Activated CD8-positive, alpha-beta memory T cell treated with anti-CD3 and anti-CD28 coated beads, Interleukin-2, amount 50 U/mL, for 1 hour (primary cell): ENCODE data around the gene C19orf53.
A peak's percentile ranks its signal among the peaks of the same experiment; 100 is the strongest.
"Not testable (repeated sequence)": the region's sequence is repeated elsewhere in the genome, so short reads cannot be mapped to it uniquely, and the experiment has no call there.

Experiments used
- DNase-seq: peaks from one replicate; pipeline ENCODE4 v3.0.0-alpha.2; 2020; ENCODE audit errors: extremely low read depth

The C19orf53 gene

DNA sequence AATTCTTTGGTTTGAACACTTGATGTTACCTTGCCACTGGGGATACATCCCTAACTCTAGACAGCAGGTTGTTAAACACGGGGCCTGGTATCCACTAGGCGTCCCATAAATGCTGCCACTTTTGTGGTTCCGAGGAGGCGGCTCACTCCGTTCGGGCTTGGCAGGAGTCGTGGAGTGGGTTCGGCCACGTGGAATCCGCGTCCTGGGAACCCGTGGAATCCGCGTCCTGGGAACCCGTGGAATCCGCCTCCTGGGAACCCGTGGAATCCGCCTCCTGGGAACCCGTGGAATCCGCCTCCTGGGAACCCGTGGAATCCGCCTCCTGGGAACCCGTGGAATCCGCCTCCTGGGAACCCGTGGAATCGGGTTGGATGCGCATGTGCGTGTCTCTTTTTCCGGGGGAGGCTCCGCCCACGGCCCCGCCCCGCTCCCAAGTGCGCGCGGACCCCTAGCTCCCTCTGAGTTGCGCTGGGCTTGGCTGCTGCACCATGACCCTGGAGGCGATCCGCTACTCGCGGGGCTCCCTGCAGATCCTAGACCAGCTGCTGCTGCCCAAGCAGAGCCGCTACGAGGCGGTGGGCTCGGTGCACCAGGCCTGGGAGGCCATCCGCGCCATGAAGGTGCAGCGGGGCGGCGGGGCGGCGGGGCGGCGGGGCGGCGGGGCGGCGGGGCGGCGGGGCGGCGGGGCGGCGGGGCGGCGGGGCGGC, 10.0 kb upstream of the C19orf53 start, which contains the start of gene MRI1:
Gene MRI1 (plus strand): TSS at position 422 of the 707 bp plus-strand sequence. CDS start 67 bp downstream, at position 489.
- DNase-seq: no peak

DNA sequence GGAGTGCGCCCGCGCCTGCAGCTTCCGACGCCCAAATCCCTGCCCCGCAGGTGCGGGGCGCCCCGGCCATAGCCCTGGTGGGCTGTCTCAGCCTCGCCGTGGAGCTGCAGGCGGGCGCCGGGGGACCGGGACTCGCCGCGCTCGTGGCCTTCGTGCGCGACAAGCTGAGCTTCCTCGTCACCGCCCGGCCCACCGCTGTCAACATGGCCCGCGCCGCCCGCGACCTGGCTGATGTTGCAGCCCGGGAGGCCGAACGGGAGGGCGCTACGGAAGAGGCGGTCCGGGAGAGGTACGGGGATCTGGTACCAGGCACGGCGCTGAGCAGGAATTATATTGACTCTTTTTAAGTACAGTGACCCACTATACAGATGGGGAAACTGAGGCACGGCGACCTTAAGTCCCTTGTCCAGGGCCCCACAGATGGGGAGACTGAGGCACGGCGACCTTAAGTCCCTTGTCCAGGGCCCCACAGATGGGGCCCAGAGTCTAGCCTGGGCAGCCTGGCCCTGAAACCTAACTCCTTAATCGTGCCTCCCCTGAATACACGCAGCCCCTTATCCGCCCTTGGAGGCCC, 9.3 kb upstream of the C19orf53 start:
- DNase-seq: no peak

DNA sequence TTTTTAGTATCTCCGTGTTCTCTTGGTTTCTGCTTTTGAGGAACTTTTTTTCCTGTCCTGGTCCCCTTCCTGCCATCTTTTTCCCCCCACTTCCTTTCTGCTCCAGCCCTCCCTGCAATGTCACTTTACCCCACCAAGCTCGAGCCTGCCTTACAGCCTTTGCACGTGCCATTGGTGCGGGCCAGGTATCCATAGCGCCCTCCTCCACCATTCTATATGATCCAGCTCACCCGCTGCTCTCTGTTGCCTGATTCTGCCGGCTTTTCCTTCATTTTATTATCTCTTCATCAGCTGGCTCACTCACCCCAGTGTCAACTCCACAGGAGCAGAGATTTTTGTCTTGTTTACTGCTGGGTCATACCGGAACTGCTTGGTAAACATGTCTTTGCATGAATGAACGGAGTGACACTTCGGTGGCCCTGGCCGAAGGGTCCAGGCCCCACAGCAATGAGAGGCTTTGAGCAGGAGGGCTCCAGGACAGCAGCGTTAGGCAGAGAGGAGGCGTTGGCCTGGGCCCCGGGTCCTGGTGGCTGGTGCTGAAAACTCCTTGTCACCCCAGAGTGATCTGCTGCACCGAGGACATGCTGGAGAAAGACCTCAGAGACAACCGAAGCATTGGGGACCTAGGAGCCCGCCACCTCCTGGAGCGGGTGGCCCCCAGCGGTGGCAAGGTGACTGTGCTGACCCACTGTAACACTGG, 8.7 kb upstream of the C19orf53 start:
- DNase-seq: no peak

DNA sequence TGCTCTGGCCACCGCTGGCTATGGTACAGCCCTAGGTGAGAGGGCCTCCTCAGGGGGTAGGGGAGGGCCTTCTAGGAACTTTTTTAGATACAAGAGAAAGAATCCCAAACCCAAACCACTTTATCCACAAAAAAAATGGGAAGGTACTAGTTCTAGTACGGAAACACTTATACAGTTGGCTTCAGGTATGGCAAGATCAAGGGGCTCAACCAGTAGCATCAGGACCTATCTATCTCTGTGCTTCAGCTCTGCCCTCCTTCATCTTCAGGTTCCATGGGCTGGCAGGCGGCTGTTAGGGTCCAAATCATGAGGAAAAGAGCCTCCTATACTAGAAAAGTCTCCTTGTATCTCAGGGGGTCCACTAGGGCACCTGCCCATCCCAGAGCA, 8.2 kb upstream of the C19orf53 start:
- DNase-seq: no peak

DNA sequence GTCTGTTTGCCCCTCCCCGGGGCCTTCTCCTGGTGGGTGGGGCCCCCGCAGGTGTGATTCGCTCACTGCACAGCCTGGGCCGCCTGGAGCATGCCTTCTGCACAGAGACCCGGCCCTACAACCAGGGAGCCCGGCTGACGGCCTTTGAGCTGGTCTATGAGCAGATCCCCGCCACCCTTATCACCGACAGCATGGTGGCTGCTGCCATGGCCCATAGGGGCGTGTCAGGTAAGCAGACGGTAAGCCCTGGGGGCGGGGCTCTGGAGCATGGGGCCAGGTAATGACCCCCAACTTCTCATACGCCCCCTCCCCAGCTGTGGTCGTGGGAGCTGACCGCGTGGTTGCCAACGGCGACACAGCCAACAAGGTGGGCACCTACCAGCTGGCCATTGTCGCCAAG, 5.7 kb upstream of the C19orf53 start:
- DNase-seq: no peak

DNA sequence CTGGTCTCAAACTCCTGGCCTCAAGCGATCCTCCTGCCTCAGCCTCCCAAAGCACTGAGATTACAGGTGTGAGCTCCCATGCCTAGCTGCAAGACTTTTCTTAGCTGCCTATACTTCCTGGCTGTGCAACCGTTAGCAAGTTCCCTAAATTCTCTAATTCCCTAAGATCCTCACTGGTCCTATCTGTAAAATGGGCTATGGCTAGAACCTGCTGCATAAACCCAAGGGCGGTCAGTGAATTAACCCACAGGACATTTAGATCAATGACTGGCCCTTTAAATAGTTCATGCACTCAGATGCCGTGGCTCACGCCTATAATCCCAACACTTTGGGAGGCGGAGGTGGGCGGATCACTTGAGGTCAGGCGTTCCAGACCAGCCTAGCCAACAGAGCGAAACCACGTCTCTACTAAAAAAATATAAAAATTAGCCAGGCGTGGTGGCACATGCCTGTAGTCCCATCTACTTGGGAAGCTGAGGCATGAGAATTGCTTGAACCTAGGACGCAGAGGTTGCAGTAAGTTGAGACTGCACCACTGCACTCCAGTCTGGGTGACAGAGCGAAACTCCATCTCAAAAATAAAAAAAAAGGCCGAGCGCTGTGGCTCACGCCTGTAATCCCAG, 4.1 kb upstream of the C19orf53 start:
- DNase-seq: no peak

DNA sequence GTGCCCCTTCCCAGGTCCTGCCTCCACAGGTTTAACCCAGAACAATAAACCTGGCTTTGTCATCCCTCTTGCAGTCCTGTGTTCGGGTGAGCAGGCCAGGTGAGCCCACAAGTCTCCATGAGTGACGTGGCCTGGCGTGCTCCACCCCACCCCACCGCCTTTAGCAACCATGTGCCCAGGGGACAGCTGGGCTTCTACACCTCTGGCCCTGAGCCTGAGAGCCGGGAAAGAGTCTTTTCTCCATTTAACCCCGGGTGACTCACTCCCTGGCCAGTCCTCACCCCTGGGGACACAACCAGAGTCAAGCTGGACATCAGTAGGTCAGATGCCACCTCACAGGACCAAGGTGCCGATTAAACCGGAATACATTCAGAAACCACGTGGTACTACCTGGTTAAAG, 4.1 kb downstream of the C19orf53 start:
- DNase-seq: no peak

DNA sequence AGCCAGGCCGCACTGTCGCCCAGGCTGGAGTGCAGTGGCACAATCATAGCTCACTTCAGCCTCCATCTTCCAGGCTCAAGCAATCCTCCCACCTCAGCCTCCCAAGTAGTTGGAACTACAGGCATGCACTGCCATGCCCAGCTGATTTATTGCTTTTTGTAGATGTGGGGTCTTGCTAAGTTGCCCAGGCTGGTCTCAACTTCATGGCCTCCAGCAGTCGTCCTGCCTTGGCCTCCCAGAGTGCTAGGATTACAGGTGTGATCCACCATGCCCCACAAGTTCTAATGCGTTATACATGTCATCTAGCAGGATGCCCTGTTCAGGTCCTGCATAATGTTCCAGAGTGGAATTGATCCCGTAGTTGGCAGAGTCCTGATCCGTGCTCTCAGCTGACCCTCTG, 4.6 kb downstream of the C19orf53 start:
- no peak for DNase-seq

DNA sequence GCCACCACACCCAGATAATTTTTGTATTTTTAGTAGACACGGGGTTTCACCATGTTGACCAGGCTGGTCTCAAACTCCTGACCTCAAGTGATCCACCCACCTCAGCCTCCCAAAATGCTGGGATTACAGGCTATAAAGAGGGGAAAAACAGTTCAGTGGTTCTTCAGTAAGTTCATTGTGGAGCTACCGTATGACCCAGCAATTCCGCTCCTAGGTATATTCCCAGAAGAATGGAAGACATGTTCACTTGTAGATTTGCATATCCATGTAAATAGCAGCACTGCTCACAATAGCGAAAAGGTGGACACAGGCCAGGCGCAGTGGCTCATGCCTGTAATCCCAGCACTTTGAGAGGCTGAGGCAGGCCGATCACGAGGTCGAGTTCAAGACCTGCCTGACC, 5.5 kb downstream of the C19orf53 start:
- not testable (repeated sequence) for DNase-seq

DNA sequence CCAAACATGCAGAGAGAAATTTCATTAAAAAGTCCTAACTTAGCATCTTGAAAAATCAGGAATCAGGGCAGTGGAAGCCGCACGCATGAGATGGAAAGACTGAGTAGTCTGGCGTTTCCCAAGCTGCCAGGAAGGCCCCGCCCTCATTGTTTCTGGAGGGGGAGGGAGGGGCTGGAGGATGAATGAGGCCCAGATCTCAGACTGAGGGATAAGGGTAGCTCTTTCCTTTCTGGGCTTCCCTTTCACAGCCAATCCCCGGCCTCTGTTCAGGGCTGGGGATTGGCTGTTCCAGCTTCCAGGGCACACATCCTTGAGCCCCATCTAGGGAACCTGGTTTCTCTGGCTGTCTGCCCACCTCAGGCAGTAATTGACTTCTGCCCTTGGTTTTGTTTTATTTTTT, 7.3 kb downstream of the C19orf53 start:
- DNase-seq: no peak

DNA sequence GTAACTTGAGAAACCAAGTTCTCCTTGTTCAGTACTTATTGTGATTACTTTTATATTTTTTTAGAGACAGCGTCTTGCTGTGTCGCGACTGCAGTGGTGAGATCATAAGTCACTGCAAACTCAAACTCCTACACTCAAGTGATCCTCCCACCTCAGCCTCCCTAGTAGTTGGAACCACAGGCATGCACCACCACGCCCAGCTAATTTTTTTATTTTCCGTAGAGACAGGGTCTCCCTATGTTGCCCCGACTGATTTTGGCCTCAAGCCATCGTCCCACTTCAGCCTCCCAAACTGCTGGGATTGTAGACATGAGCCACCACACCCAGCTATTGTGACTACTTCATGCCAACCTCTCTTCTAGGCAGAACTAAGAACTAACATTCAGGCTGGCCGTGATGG, 8.3 kb downstream of the C19orf53 start:
- DNase-seq: no peak

DNA sequence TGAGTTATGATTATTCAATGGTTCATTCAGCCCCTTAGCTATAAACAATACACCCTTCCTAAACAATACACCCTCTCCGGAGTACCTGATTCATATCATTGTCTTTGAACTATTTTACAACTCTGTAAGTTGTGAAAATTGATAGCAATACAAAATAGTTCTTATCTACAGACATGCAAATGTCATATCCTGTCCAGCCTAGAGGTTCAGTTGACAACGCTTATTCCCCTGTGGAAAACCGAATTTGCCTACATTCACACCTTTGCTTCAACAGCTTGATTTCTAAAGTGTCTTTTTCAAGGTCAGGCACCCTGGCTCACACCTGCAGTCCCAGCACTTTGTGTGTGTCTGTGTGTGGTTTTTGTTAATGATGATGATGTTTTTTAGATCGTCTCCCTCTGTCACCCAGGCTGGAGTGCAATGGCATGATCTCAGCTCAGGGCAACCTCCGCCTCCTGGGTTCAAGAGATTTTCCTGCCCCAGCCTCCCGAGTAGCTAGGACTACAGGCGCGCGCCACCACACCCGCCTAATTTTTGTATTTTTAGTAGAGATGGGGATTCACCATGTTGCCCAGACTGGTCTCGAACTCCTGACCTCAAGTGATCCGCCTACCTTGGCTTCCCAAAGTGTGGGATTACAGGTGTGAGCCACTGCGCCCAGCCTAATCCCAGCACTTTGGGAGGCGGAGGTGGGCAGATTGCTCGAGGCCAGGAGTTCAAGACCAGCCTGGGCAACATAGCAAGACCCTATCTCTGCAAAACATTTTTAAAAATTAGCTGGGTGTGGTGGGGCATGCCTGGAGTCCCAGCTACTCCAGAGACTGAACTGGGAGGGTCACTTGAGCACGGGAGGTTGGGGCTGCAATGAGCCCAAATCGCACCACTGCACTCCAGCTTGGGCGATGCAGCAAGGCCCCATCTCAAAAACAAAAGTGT, 9.6 kb downstream of the C19orf53 start:
- DNase-seq: no peak

DNA sequence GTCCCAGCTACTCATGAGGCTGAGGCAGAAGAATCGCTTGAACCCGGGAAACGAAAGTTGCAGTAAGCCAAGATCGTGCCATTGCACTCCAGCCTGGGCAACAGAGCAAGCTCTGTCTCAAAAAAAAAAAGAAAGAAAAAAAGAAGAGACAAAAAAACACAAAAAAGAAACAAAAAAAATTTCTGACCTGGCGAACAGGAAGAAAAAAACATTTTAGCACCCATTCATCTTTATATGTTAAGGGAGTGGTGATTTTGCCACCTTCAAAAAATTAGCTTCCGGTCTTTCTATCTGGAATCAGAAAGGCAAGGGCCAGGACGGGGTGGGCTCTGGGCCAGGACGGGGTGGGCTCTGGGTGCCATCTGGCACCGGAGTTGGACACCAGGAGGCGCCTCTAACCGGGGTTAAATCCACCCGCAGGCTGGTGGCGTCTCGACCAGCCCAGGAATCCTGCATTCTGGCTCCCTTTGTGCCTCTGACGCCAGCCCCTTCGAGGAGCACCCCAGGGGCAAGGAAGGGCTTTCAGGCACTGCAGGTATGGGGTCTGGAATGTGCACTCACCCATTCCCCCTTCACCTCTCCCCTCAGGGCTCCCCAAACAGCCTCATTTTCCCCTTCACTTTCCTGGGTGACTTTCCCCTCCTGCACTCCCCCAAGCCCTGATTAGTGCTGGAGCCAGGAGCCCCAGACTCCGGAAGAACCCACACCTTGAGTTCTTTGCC, 10.6 kb downstream of the C19orf53 start:
- no peak for DNase-seq

DNA sequence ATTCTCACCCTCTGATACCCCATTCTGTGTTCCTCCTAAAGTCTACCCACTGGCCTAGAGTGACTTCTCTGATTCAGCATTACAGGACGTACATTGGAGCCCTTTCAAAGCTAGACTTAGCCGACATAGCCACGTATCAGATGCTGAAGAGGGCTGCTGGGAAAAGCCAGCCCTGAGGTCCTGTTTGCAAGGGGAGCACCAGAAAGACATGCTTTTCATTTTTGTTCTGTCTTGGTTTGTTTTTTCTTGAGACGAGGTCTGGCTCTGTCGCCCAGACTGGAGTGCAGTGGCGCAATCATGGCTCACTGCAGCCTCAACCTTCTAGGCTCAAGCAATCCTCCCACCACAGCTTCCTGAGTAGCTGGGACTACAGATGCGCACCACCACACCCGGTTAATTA, 14.7 kb downstream of the C19orf53 start:
- DNase-seq: no peak

DNA sequence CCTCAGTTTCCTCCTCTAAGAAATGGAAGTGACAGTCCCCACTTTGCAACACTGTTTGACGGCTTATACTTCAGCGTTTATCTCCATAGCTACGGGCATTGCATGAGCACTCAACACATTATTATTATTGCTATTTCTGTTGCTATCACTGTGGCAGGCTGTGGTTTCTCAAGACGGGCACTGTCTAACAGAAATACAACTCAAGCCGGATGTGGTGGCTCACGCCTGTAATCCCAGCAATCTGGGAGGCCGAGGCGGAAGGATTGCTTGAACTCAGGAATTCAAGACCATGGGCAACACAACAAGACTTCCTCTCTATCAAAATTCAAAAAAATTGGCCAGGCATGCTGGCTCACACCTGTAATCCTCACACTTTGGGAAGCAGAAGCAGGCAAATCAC, 16.1 kb downstream of the C19orf53 start:
- no peak for DNase-seq

DNA sequence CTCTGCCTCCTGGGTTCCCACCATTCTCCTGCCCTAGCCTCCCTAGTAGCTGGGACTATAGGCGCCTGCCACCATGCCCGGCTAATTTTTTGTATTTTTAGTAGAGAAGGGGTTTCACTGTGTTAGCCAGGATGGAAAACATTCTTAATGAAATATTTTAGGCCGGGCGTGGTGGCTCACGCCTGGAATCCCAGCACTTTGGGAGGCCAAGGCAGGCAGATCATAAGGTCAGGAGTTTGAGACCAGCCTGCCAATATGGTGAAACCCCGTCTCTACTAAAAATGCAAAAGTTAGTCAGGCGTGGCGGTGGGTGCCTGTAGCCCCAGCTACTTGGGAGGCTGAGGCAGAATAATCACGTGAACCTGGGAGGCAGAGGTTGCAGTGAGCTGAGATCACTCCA, 19.1 kb downstream of the C19orf53 start:
- not testable (repeated sequence) for DNase-seq

DNA sequence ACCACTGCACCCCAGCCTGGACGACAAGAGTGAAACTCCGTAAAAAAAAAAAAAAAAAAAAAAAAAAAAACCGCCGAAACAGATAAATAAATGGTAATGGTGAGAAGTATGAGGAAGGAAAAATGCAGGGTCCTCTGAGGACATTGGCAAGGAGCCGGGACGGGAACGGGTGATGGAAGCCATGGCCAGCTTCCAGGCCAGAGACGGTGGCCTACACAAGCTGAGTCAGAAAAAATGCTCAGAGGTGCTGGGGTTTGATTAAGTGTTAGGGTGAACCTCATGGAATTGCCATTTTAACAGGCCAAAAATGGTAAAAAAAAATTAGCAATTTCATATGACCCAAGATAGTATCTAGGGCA, 20.1 kb downstream of the C19orf53 start:
- DNase-seq: no peak

DNA sequence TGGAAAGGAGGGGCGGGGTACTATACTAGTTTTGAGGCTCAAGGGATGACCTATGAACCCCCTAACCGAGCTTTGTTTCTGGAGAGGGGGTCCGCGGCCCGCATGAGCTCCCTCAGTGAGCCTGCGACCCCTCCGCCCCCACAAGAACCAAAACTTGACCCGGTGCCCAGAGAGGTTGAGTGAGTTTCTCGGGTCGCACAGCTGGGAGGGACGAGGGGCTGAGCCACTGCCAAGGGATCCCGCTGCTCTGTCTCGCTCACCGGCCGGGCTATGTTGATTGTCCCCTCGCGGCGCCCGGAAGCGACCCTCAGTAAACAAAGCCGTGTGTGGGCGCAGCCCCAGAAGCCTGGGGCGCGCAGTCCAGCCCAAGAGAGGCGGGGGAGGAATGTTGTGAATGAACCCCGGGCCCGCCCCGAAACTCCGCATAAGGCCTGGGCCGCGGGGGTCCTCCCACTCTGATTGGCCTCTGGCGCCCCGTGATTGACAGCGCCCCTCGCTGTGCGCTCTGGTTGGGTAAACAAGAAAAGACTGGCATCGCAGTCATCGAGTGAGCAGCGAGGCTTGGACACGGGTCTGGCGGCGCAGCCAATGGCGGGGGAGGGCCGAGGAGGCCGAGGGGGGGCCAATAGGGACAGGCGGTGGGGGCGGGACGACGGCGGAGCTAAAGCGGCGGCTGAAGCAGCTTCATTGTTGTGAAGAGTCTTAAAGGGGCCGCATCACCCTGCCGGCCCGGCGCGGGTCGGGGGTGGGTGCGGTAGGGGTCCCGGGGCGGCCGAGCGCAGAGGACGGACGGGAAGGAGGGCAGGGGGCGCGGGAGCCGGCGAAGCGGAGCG, 20.7 kb downstream of the C19orf53 start, which contains the start of gene ZSWIM4:
Gene ZSWIM4 (plus strand): TSS at position 687 of the 833 bp plus-strand sequence. CDS start 206 bp downstream, outside the sequence.
- peak; percentile 79 for DNase-seq

DNA sequence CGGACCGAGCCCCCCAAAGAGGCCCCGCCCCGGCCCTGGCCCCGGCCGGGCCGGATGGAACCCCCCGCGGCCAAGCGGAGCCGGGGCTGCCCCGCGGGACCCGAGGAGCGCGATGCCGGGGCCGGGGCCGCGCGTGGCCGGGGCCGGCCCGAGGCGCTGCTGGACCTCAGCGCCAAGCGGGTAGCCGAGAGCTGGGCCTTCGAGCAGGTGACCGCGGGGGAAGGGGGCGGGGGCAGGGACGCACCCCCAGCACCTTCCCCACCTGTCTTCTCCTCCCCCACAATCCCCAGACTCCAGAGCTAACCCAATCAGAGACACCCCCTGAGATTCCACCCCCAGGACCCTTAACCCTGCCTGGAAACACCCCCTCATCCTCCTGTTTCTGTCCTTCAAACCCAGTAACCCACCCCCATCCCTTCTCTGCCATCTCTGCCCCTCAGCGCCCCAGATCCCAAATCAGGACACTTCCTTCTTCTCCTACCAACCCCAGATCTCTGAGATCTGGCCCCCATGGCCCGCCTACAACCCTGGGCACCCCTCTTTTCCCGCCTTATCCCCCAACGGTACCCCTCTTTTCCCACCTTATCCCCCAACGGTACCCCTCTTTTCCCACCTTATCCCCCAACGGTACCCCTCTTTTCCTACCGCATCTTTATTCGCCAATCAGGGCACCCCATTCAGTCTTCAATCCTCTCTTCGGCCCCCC, 21.5 kb downstream of the C19orf53 start:
- DNase-seq: no peak
